ENCODE results near the gene KCTD20.

Gene KCTD20

GRCh38 chr6:36525346-36525745, 82.5 kb downstream of the KCTD20 start:
- DNase-seq (ENCODE audit: low read depth) = no peak
- TF ChIP-seq CTCF (IDR thresholded peaks at IDR 0.05; ENCODE audit: low read depth, low read length, missing control alignments) = no peak
- no peak overlapping the region for H3K4me3 ChIP-seq (ENCODE audit: low read depth, low read length)

- no peak for DNase-seq (ENCODE audit: low read depth)
- no peak for TF ChIP-seq CTCF (IDR thresholded peaks at IDR 0.05; ENCODE audit: low read depth, low read length, missing control alignments)
- no peak overlapping the region for H3K4me3 ChIP-seq (ENCODE audit: low read depth, low read length)
Observed at GRCh38 chr6:36526066-36526465, 83.3 kb downstream of the KCTD20 start.

DNA sequence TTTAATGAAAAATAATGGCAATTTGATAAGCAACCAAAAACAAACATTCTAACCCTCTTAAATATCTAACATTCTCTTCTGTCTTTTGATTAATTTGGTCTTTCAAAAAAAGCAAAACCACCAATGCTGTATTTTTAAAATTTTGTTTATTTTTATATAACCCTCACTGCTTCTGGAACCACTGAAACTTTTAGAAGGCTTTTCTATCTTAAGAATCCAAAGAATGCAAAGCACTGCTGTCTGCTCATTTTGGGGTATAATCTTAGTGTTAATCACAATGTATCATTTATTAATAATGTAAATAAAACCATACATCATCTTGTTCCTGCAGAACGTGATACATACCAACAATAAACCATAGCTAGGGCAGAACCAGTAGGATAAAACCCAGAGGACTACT, 90.5 kb downstream of the KCTD20 start:
- H3K4me3 ChIP-seq (ENCODE audit: low read depth, low read length) = no peak overlapping the region
- no peak for TF ChIP-seq CTCF (IDR thresholded peaks at IDR 0.05; ENCODE audit: low read depth, low read length, missing control alignments)
- no peak for DNase-seq (ENCODE audit: low read depth)

- DNase-seq (ENCODE audit: low read depth) = no peak
- no peak for TF ChIP-seq CTCF (IDR thresholded peaks at IDR 0.05; ENCODE audit: low read depth, low read length, missing control alignments)
- H3K4me3 ChIP-seq (ENCODE audit: low read depth, low read length) = no peak overlapping the region
Observed at GRCh38 chr6:36536873-36537547, 94.2 kb downstream of the KCTD20 start.

DNA sequence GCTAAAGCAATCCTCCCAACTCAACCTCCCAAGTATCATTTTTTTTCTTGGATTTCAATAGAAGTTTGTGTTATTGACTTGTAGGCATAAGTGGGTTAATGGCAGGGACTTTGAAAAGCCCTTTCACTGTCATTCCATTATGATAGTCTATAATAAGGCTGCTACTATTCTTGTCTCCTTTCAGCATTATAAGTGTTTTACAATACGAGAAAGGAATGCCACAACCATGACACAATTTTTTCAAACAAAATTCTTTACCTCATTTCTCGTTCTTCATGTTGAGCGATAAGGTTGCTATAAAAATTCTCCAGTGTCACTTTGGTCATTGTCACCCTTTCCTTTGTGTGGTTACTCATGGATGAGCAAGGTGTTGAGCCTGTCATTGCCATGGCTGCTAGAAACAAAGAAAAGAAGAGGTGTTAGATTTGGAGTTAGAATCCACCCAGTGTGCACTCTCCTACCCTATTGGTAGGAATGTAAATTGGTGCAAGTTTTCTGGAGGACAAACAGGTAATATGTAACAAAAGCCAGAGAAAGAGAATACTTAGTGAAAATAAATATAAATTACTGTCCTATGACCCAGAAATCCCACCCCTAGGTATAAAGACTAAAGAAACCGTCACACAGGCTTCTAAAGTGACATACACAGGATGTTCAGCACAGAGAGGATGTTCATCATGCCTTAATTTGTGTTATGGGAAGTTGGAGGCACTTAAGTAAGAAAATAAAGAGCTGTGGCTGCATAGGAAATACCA, 97.2 kb downstream of the KCTD20 start:
- no peak for TF ChIP-seq CTCF (IDR thresholded peaks at IDR 0.05; ENCODE audit: low read depth, low read length, missing control alignments)
- no peak overlapping the region for H3K4me3 ChIP-seq (ENCODE audit: low read depth, low read length)
- no peak for DNase-seq (ENCODE audit: low read depth)
